ENCODE measurements around the gene SUSD3. TPM values are rescaled to one million over a fixed set of nuclear protein-coding genes. Genes with fewer than 3 reads are reported as not detected.

The SUSD3 gene
- total and polyA plus RNA-seq, 2 donors from 2014 or later = 12.2 to 34.6 TPM

- FAIRE-seq = no peak
- TF ChIP-seq CTCF (IDR thresholded peaks at IDR 0.05; ENCODE audit: borderline replicate concordance, extremely low read depth, insufficient read depth) = no peak
- no peak for DNase-seq
- Histone ChIP-seq H3K27ac (ENCODE audit: low read depth in 2 of 2, low read length in 2 of 2) (no peak overlapping the region), H3K9ac (ENCODE audit: low read length in 3 of 3) (no peak overlapping the region), H3K36me3 (ENCODE audit: control insufficient read depth in 2 of 3, insufficient read depth in 3 of 3, low read length in 3 of 3) (no peaks in the 10 kb centered on the region), H3K4me1 (ENCODE audit: control insufficient read depth in 2 of 3, insufficient read depth in 2 of 3, low read depth in 1 of 3, low read length in 3 of 3) (no peaks in the 10 kb centered on the region), H3K9me3 (ENCODE audit: control insufficient read depth in 2 of 3, insufficient read depth in 1 of 3, low read length in 3 of 3) (no peaks in the 10 kb centered on the region), H3K27me3 (ENCODE audit: control insufficient read depth, insufficient read depth, low read length) (no peaks in the 10 kb centered on the region), H3K4me3 (ENCODE audit: low read length in 3 of 3) (no peak overlapping the region)
- intact Hi-C loops (cut with DNase I) = no loop called here
Measured at GRCh38 chr9:93025736-93026135, 32.8 kb upstream of the SUSD3 start.

GRCh38 chr9:93026640-93027039 is 31.9 kb upstream of the SUSD3 start:
- Histone ChIP-seq H3K9ac (ENCODE audit: low read length in 3 of 3) (no peak overlapping the region), H3K9me3 (ENCODE audit: control insufficient read depth in 2 of 3, insufficient read depth in 1 of 3, low read length in 3 of 3) (no peaks in the 10 kb centered on the region), H3K27me3 (ENCODE audit: control insufficient read depth, insufficient read depth, low read length) (no peaks in the 10 kb centered on the region), H3K4me1 (ENCODE audit: control insufficient read depth in 2 of 3, insufficient read depth in 2 of 3, low read depth in 1 of 3, low read length in 3 of 3) (no peaks in the 10 kb centered on the region), H3K36me3 (ENCODE audit: control insufficient read depth in 2 of 3, insufficient read depth in 3 of 3, low read length in 3 of 3) (no peaks in the 10 kb centered on the region), H3K4me3 (ENCODE audit: low read length in 3 of 3) (no peak overlapping the region), H3K27ac (ENCODE audit: low read depth in 2 of 2, low read length in 2 of 2) (no peak overlapping the region)
- DNase-seq (no peak), FAIRE-seq (no peak)
- no peak for TF ChIP-seq CTCF (IDR thresholded peaks at IDR 0.05; ENCODE audit: borderline replicate concordance, extremely low read depth, insufficient read depth)
- intact Hi-C loops (cut with DNase I) = no loop called here

GRCh38 chr9:93027750-93028149 is 30.8 kb upstream of the SUSD3 start:
- Histone ChIP-seq H3K27ac (ENCODE audit: low read depth in 2 of 2, low read length in 2 of 2) (no peak overlapping the region), H3K9ac (ENCODE audit: low read length in 3 of 3) (no peak overlapping the region), H3K4me1 (ENCODE audit: control insufficient read depth in 2 of 3, insufficient read depth in 2 of 3, low read depth in 1 of 3, low read length in 3 of 3) (no peaks in the 10 kb centered on the region), H3K4me3 (ENCODE audit: low read length in 3 of 3) (no peak overlapping the region), H3K27me3 (ENCODE audit: control insufficient read depth, insufficient read depth, low read length) (no peaks in the 10 kb centered on the region), H3K9me3 (ENCODE audit: control insufficient read depth in 2 of 3, insufficient read depth in 1 of 3, low read length in 3 of 3) (no peaks in the 10 kb centered on the region), H3K36me3 (ENCODE audit: control insufficient read depth in 2 of 3, insufficient read depth in 3 of 3, low read length in 3 of 3) (no peaks in the 10 kb centered on the region)
- DNase-seq (no peak), FAIRE-seq (no peak)
- intact Hi-C loops (cut with DNase I) = no loop called here
- no peak for TF ChIP-seq CTCF (IDR thresholded peaks at IDR 0.05; ENCODE audit: borderline replicate concordance, extremely low read depth, insufficient read depth)

- FAIRE-seq = no peak
- H3K27ac ChIP-seq (ENCODE audit: low read depth in 2 of 2, low read length in 2 of 2) = no peak overlapping the region
- intact Hi-C loops (cut with DNase I) = no loop called here
- DNase-seq = no peak
- TF ChIP-seq CTCF (IDR thresholded peaks at IDR 0.05; ENCODE audit: borderline replicate concordance, extremely low read depth, insufficient read depth) = no peak
- H3K9ac ChIP-seq (ENCODE audit: low read length in 3 of 3) = no peak overlapping the region
- no peaks in the 10 kb centered on the region for H3K9me3 ChIP-seq (ENCODE audit: control insufficient read depth in 2 of 3, insufficient read depth in 1 of 3, low read length in 3 of 3)
- H3K36me3 ChIP-seq (ENCODE audit: control insufficient read depth in 2 of 3, insufficient read depth in 3 of 3, low read length in 3 of 3) = no peaks in the 10 kb centered on the region
- no peaks in the 10 kb centered on the region for H3K27me3 ChIP-seq (ENCODE audit: control insufficient read depth, insufficient read depth, low read length)
- no peak overlapping the region for H3K4me3 ChIP-seq (ENCODE audit: low read length in 3 of 3)
- H3K4me1 ChIP-seq (ENCODE audit: control insufficient read depth in 2 of 3, insufficient read depth in 2 of 3, low read depth in 1 of 3, low read length in 3 of 3) = no peaks in the 10 kb centered on the region
Measured at GRCh38 chr9:93028448-93029006, 30.0 kb upstream of the SUSD3 start.

Data from kidney (tissue), 14 donors.